ENCODE data around the gene ZDHHC20. TPM values are rescaled to one million over a fixed set of nuclear protein-coding genes. Genes with fewer than 3 reads are reported as not detected.

The ZDHHC20 gene
- total RNA-seq, 2 donors from 2014 or later = 85.2 to 94.1 TPM

DNA sequence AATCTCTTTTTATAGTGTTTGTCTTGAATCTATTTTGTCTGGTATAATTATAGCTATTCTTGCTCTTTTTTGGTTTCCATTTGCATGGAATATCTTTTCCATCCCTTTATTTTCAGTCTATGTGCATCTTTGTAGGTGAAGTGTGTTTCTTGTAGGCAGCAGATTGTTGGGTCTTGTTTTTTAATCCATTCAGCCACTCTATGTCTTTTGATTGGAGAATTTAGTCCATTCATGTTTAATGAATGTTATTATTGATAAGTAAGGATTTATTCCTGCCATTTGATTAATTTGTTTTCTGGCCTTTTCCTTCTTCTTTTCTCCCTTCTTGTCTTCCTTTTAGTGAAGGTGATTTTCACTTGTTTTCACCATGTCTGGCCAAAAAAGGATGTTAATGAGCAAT is 11.7 kb upstream of the ZDHHC20 start:
- Mint-ChIP-seq H3K27me3 (ENCODE audit: insufficient read depth) (no peaks in the 10 kb centered on the region), H3K27ac (no peak overlapping the region), H3K4me1 (peaks cover 15% of the 10 kb centered on the region), H3K4me3 (no peak overlapping the region), H3K9me3 (peaks cover 22% of the 10 kb centered on the region), H3K36me3 (ENCODE audit: low read depth) (no peaks in the 10 kb centered on the region)
- Histone ChIP-seq H3K27me3 (ENCODE audit: control insufficient read depth, insufficient read depth, low read length, poor library complexity, severe bottlenecking) (no peaks in the 10 kb centered on the region), H3K36me3 (ENCODE audit: control insufficient read depth, insufficient read depth, low read length) (no peaks in the 10 kb centered on the region), H3K27ac (ENCODE audit: low read depth, low read length) (no peak overlapping the region), H3K9ac (ENCODE audit: extremely low read depth, low read length, poor library complexity, severe bottlenecking) (no peak overlapping the region), H3K9me3 (ENCODE audit: control insufficient read depth, low read length) (peaks cover 31% of the 10 kb centered on the region), H3K4me1 (ENCODE audit: control insufficient read depth, insufficient read depth, low read length) (peaks cover 4% of the 10 kb centered on the region), H3K4me3 (ENCODE audit: low read length) (no peak overlapping the region)
- no peak for DNase-seq
- TF ChIP-seq, protein P1, sequence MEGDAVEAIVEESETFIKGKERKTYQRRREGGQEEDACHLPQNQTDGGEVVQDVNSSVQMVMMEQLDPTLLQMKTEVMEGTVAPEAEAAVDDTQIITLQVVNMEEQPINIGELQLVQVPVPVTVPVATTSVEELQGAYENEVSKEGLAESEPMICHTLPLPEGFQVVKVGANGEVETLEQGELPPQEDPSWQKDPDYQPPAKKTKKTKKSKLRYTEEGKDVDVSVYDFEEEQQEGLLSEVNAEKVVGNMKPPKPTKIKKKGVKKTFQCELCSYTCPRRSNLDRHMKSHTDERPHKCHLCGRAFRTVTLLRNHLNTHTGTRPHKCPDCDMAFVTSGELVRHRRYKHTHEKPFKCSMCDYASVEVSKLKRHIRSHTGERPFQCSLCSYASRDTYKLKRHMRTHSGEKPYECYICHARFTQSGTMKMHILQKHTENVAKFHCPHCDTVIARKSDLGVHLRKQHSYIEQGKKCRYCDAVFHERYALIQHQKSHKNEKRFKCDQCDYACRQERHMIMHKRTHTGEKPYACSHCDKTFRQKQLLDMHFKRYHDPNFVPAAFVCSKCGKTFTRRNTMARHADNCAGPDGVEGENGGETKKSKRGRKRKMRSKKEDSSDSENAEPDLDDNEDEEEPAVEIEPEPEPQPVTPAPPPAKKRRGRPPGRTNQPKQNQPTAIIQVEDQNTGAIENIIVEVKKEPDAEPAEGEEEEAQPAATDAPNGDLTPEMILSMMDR (conservative IDR thresholded peaks at IDR 0.05) = no peak

GRCh38 chr13:21466527-21466926 is 7.4 kb upstream of the ZDHHC20 start:
- Histone ChIP-seq H3K4me1 (ENCODE audit: control insufficient read depth, insufficient read depth, low read length) (peaks cover 4% of the 10 kb centered on the region), H3K9ac (ENCODE audit: extremely low read depth, low read length, poor library complexity, severe bottlenecking) (peak overlapping the region; percentile 42), H3K27ac (ENCODE audit: low read depth, low read length) (no peak overlapping the region), H3K36me3 (ENCODE audit: control insufficient read depth, insufficient read depth, low read length) (no peaks in the 10 kb centered on the region), H3K9me3 (ENCODE audit: control insufficient read depth, low read length) (peaks cover 28% of the 10 kb centered on the region), H3K4me3 (ENCODE audit: low read length) (peak overlapping the region; percentile 66), H3K27me3 (ENCODE audit: control insufficient read depth, insufficient read depth, low read length, poor library complexity, severe bottlenecking) (no peaks in the 10 kb centered on the region)
- 69 to 75% methylated on average over 6 to 7 of the region's 7 CpGs for WGBS, 2 experiments (ENCODE audit: insufficient coverage in 1 of 2, insufficient read length in 1 of 2)
- Mint-ChIP-seq H3K4me1 (peaks cover 22% of the 10 kb centered on the region), H3K36me3 (ENCODE audit: low read depth) (no peaks in the 10 kb centered on the region), H3K4me3 (peak overlapping the region; percentile 28), H3K27ac (peak overlapping the region; percentile 92), H3K9me3 (peaks cover 20% of the 10 kb centered on the region), H3K27me3 (ENCODE audit: insufficient read depth) (no peaks in the 10 kb centered on the region)
- TF ChIP-seq, protein P1 (conservative IDR thresholded peaks at IDR 0.05) = no peak
- DNase-seq = no peak

GRCh38 chr13:21465710-21466160 is 6.6 kb upstream of the ZDHHC20 start:
- H3K9ac ChIP-seq (ENCODE audit: extremely low read depth, low read length, poor library complexity, severe bottlenecking) = peak overlapping the region; percentile 42
- Mint-ChIP-seq H3K4me1 (peaks cover 22% of the 10 kb centered on the region), H3K9me3 (peaks cover 15% of the 10 kb centered on the region), H3K27me3 (ENCODE audit: insufficient read depth) (no peaks in the 10 kb centered on the region), H3K36me3 (ENCODE audit: low read depth) (no peaks in the 10 kb centered on the region), H3K4me3 (peak overlapping the region; percentile 28), H3K27ac (peak overlapping the region; percentile 92)
- TF ChIP-seq, protein P1 (conservative IDR thresholded peaks at IDR 0.05) = no peak
- H3K27me3 ChIP-seq (ENCODE audit: control insufficient read depth, insufficient read depth, low read length, poor library complexity, severe bottlenecking) = no peaks in the 10 kb centered on the region
- H3K4me1 ChIP-seq (ENCODE audit: control insufficient read depth, insufficient read depth, low read length) = peaks cover 4% of the 10 kb centered on the region
- WGBS, 2 experiments (ENCODE audit: insufficient coverage in 1 of 2, insufficient read length in 1 of 2) = 40 to 43% methylated on average over 6 to 9 of the region's 9 CpGs
- peak overlapping the region; percentile 66 for H3K4me3 ChIP-seq (ENCODE audit: low read length)
- H3K27ac ChIP-seq (ENCODE audit: low read depth, low read length) = no peak overlapping the region
- DNase-seq = peak; percentile 65
- H3K36me3 ChIP-seq (ENCODE audit: control insufficient read depth, insufficient read depth, low read length) = no peaks in the 10 kb centered on the region
- peaks cover 20% of the 10 kb centered on the region for H3K9me3 ChIP-seq (ENCODE audit: control insufficient read depth, low read length)

All from endodermal cell (in vitro differentiated cells).